MCF 10A (cell line): Measurements from ENCODE around the gene CCDC27. TPM values are rescaled to one million over a fixed set of nuclear protein-coding genes. Genes with fewer than 3 reads are reported as not detected.

Experiments used
- BruUV-seq: library from RNA; stranded (reverse); fragments of 400-500 nt; replicated peaks from 2 replicates; lab custom pipeline; 2021; lab: Mats Ljungman, UMichigan
- CTCF ChIA-PET: fragments of 300-600 bp; sonication (Branson Sonifier 250); formaldehyde crosslinking; extraction: SDS; loops from one replicate; lab custom pipeline; 2021; ENCODE audit warnings: antibody characterized with exemption, inconsistent platforms; lab: Yijun Ruan, JAX
- POLR2A ChIA-PET: fragments of 300-600, 350-650 bp; sonication (Branson Sonifier 250); formaldehyde crosslinking; extraction: SDS; loops from one replicate; lab custom pipeline; 2020; ENCODE audit warnings: antibody characterized with exemption, inconsistent platforms; lab: Yijun Ruan, JAX
- DNase-seq: peaks from one replicate; pipeline ENCODE4 v3.0.0-alpha.2; 2018; ENCODE audit not compliant: unreplicated experiment
- H3K27ac Mint-ChIP-seq: one replicate; pipeline ENCODE4 v1.8.0; 2022; ENCODE audit warnings: mild to moderate bottlenecking, low read depth, mixed read lengths; ENCODE audit not compliant: unreplicated experiment
- H3K27me3 Mint-ChIP-seq: one replicate; pipeline ENCODE4 v1.8.0; 2022; ENCODE audit warnings: mixed read lengths; ENCODE audit not compliant: insufficient read depth, unreplicated experiment
- H3K36me3 Mint-ChIP-seq: one replicate; pipeline ENCODE4 v1.8.0; 2022; ENCODE audit warnings: mild to moderate bottlenecking, moderate library complexity, mixed read lengths; ENCODE audit not compliant: insufficient read depth, unreplicated experiment
- H3K4me1 Mint-ChIP-seq: one replicate; pipeline ENCODE4 v1.8.0; 2022; ENCODE audit warnings: mixed read lengths; ENCODE audit not compliant: insufficient read depth, unreplicated experiment
- H3K4me3 Mint-ChIP-seq: one replicate; pipeline ENCODE4 v1.8.0; 2022; ENCODE audit warnings: mild to moderate bottlenecking, moderate library complexity, mixed read lengths; ENCODE audit not compliant: unreplicated experiment
- H3K9me3 Mint-ChIP-seq: one replicate; pipeline ENCODE4 v1.8.0; 2022; ENCODE audit warnings: mixed read lengths; ENCODE audit not compliant: unreplicated experiment
- CTCF ChIP-seq: fragments of 200-600 bp; IDR thresholded peaks from one replicate; pipeline ENCODE4 v1.8.0; 2022; ENCODE audit warnings: antibody characterized with exemption, mild to moderate bottlenecking; ENCODE audit not compliant: unreplicated experiment
- intact Hi-C: fragments of 100-400 bp; cut with micrococcal nuclease; formaldehyde crosslinking; loops from 2 replicates; pipeline ENCODE4 v1.14.1; 2022
- total RNA-seq: library from RNA; stranded (reverse); gene quantifications from 2 replicates; pipeline ENCODE4 v1.2.3, GENCODE V29; 2022

The CCDC27 gene
- total RNA-seq, 1 experiment from 2014 or later = not detected

GRCh38 chr1:3772715-3773571 is 20.7 kb downstream of the CCDC27 start, which contains the start of gene SMIM1:
Gene SMIM1, plus strand, starts transcription at chr1:3772749. Its CDS starts 2,625 bp downstream, at chr1:3775374.
- BruUV-seq = no TSS peak
- CTCF ChIA-PET = no interaction called here
- no peak for DNase-seq
- Mint-ChIP-seq H3K9me3 (no peaks in the 10 kb centered on the region), H3K4me3 (peak within 1 kb of the TSS; percentile 62), H3K27ac (no peak within 1 kb of the TSS), H3K4me1 (no peaks in the 10 kb centered on the region), H3K36me3 (no peaks in the 10 kb centered on the region), H3K27me3 (no peaks in the 10 kb centered on the region)
- no peak for TF ChIP-seq CTCF
- POLR2A ChIA-PET = interaction anchor here (1.5 kb wide), 1 partner anchor 24 kb away, joined by 8 read pairs; the partner anchor contains the start of gene LRRC47
- intact Hi-C loops = no loop called here

GRCh38 chr1:3773572-3774275 is 21.5 kb downstream of the CCDC27 start:
- no peak overlapping the region for H3K27ac Mint-ChIP-seq
- H3K9me3 Mint-ChIP-seq = no peaks in the 10 kb centered on the region
- H3K27me3 Mint-ChIP-seq = no peaks in the 10 kb centered on the region
- ChIA-PET POLR2A (interaction anchor here (0.8 to 1.5 kb wide), 2 partner anchors 20 to 23 kb away, joined by 3 to 8 read pairs; partner anchors contain the start of gene LRRC47), CTCF (interaction anchor here (0.9 kb wide), 1 partner anchor 20 kb away, joined by 5 read pairs; no protein-coding TSS in a partner anchor)
- peak overlapping the region; percentile 62 for H3K4me3 Mint-ChIP-seq
- no TSS peak for BruUV-seq
- no peaks in the 10 kb centered on the region for H3K36me3 Mint-ChIP-seq
- H3K4me1 Mint-ChIP-seq = no peaks in the 10 kb centered on the region
- TF ChIP-seq CTCF = no peak
- no peak for DNase-seq
- intact Hi-C loops = no loop called here

GRCh38 chr1:3774276-3774945 is 22.2 kb downstream of the CCDC27 start:
- POLR2A ChIA-PET = interaction anchor here (0.6 to 1.9 kb wide), 4 partner anchors 19 to 118 kb away, joined by 3 to 8 read pairs (median 6); partner anchors contain the start of gene LRRC47
- no peak for DNase-seq
- CTCF ChIA-PET = interaction anchor here (0.5 to 0.9 kb wide), 2 partner anchors 19 to 331 kb away, joined by 3 to 5 read pairs; no protein-coding TSS in a partner anchor
- Mint-ChIP-seq H3K27me3 (no peaks in the 10 kb centered on the region), H3K36me3 (peaks cover 6% of the 10 kb centered on the region), H3K27ac (no peak overlapping the region), H3K4me1 (no peaks in the 10 kb centered on the region), H3K4me3 (no peak overlapping the region), H3K9me3 (no peaks in the 10 kb centered on the region)
- intact Hi-C loops = no loop called here
- BruUV-seq = no TSS peak
- TF ChIP-seq CTCF = no peak
